Skeletal muscle cell (primary cell): Measurements from ENCODE around the gene WWOX.
"Not testable (repeated sequence)": the region's sequence is repeated elsewhere in the genome, so short reads cannot be mapped to it uniquely, and the experiment has no call there.

ENCODE experiments used
- DNase-seq: peaks from one replicate; pipeline ENCODE4 v3.0.0-alpha.2; 2010; ENCODE audit warnings: low read depth
- H3K4me3 ChIP-seq: 2 replicates; pipeline ENCODE4 v1.5.1; 2011; ENCODE audit warnings: low read depth, mild to moderate bottlenecking, control low read depth, low read length, moderate library complexity

Gene WWOX

DNA sequence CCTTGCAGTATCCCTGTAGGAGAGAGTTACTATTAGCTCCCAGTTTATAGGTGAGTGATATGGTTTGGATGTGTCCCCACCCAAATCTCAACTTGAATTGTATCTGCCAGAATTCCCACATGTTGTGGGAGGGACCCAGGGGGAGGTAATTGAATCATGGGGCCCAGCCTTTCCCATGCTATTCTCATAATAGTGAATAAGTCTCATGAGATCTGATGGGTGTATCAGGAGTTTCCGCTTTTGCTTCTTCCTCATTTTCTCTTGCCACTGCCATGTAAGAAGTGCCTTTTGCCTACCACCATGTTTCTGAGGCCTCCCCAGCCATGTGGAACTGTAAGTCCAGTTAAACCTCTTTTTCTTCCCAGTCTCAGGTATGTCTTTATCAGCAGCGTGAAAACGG is 592.3 kb downstream of the WWOX start:
- not testable (repeated sequence) for DNase-seq, H3K4me3 ChIP-seq

DNA sequence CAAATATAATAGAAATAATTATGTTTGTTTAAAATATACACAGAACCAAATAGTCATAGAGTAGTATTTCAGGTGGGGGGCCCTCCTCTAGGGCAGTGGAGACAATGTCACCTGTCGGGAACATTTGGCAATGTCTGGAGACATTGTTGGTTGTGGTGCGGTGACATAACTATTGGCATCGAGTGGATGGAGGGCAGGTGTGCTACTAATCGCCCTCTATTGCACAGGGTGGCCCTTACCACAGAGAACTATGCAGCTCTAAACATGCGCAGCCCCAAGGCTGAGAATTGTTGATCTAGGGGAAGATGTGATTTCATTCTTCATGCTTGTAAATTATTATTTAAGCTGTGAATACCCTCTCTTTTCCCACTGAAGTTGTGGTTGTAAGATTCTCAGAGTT is 594.0 kb downstream of the WWOX start:
- H3K4me3 ChIP-seq = no peak overlapping the region
- no peak for DNase-seq

DNA sequence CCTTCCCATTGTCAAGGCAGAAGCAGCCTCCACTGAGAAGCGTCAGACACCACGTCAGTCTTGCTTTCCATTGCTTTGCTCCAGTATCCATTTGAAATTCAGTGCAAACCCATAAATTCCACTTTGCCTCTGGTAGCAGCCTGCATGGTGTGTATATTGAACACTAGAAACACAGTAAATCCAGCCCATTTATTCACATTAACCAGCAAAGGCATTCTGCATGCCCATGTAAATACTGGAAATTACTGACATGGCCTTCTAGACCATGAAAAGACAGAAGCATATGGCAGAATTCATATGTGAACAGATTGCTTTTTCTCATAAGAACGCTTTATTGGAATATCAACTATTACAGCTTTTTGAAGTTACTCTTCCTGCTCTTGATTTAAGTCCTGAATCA is 595.0 kb downstream of the WWOX start:
- H3K4me3 ChIP-seq = no peak overlapping the region
- DNase-seq = no peak

DNA sequence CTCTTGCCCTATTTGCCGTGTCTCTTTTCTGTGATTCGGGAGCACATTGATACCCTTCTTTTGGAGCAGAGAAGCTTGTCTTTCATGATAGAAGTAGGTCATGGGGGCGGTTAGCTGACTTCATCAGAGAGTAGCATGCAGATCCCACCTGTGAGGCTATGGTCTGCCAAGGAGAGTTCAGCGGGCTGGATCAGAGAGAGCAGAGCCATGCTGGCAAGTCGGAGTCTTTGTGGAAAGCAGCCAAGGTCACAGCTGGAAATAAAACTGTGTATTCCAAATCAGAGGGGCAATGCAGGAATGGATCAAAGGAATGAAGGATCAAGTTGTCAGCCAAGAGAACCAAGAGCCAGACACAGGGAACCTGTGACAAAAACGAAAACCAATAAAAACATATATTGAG is 595.9 kb downstream of the WWOX start:
- no peak overlapping the region for H3K4me3 ChIP-seq
- no peak for DNase-seq

DNA sequence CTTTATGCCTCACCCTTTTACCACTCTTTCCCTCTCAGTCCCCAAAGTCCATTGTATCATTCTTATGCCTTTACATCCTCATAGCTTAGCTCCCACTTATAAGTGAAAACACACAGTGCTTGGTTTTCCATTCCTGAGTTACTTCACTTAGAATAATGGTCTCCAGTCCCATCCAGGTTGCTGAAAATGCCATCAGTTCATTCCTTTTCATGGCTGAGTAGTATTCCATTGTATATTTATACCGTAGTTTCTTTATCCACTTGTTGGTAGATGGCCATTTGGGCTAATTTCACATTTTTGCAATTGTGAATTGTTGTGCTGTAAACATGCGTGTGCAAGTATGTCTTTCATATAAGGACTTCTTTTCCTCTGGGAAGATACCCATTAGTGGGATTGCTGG is 597.3 kb downstream of the WWOX start:
- no peak for DNase-seq

DNA sequence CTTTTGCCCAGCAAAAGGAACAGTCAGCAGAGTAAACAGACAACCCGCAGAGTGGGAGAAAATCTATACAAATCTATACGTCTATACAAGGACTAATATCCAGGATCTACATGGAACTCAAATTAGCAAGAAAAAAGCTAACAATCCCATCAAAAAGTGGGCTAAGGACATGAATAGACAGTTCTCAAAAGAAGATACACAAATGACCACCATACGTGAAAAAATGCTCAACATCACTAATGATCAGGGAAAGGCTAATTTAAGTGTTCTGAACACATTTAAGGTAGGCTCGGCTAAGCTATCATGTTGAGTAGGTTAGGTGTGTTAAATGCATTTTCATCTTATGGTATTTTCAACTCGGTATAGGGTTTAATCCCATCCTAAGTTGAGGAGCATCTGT is 598.0 kb downstream of the WWOX start:
- DNase-seq = no peak
- H3K4me3 ChIP-seq = no peak overlapping the region

More for the DNA sequence above, 597.3 kb downstream of the WWOX start:
- H3K4me3 ChIP-seq = no peak overlapping the region

DNA sequence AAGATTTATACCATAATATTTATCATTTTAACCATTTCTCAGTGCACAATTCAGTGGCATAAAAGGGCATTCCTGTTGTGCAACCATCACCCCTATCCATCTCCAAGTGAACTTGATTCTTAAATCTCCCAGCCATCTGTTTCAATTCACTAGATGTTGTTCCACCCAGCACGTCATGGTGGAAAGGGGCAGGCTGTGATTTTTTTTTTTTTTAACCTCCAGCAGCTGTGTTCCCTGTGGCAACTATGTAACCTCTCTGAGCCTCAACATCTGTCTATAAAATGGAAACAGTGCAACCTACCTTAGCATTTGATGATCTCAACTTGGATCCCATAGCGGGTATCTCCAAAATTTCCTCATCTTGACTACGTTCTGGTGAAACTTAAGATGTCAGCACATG is 604.5 kb downstream of the WWOX start:
- DNase-seq = no peak
- no peak overlapping the region for H3K4me3 ChIP-seq

DNA sequence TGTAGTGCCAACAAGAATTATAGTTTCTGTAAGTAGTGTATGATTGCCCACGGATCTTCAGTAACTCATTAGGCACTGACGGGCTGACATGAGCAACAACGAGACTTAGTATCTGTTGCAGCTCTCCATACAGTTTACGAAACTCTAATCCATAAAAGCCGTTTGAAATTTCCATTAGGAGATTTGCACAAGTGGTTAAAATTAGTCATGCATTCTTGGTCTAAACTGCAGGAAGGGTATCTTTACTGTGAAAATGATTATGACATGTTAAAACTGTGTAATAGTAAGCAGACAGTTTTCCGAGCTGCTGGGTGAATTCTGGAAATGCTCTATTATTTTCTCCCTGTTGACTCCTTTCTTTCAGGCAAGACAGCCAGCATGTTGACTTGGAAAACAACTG is 605.0 kb downstream of the WWOX start:
- no peak overlapping the region for H3K4me3 ChIP-seq

DNA sequence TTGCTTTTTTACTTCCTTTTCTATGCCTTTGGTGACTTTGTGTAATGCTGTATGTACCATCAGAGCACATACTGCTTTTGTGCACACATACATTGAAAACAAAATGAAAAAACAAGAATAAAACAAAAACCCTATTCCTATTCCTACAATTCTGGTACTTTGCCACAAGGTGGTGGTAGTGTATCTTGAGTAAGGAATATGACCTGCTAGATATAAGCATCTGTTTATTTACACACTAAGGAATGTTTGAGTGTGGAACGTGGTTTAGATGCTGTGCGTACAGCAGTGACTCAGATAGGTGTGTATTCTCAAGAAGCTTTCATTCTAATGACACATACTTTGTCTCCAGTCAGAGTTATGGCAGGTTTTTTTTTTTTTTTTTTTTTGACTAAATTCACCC is 606.2 kb downstream of the WWOX start:
- H3K4me3 ChIP-seq = no peak overlapping the region
- no peak for DNase-seq

More for the DNA sequence above, 605.0 kb downstream of the WWOX start:
- DNase-seq = no peak

DNA sequence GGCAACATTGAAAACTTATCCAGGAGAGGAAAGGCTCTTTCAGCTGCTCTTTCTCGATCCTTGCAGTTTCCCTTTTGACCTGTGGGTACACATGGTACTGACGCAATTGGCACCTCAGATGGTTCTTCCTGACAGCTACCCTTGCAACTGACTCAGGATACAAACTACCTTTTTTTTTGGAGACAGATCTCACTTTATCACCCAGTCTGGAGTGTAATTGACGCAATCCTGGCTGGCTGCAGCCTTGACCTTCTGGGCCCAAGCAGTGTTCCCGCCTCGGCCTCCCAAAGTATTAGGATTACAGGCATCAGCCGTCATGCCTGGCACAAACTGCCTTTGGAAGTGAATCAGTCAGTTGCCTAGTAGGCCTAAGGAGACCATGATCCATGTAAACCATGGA is 607.2 kb downstream of the WWOX start:
- no peak for DNase-seq

DNA sequence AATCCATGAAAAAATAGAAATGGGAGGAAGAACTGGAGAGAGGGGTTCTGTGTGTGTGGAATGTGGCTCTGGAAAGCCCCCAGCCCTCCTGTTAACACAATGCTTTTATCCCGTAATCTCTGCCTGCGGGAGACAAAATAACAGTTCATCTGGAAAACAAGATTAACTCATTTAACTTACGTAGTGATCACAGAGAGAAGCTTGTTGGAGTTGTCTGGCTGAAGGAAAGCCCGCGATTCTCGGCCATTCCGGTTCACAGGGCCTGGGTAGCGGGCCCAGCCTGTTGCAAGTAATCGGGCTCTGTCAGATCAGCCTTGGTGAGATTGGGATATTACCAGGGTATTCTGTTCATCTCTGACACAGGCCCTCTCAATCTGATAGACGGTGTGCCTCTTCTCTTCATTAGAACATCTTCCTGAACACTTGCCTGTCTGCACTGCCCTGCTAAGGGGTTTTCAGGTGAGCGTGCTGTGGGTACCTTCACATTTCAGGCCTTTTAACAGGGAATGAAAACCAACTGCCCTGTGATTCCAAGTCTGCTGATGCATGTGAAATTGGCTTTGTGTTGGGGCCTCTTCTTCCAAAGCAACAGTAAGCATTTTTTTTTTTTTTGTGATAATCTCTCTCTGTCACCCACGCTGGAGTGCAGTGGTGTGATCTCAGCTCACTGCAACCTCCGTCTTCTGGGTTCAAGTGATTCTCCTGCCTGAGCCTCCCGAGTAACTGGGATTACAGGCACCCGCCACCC is 609.9 kb downstream of the WWOX start:
- no peak overlapping the region for H3K4me3 ChIP-seq
- DNase-seq = no peak

More for the DNA sequence above, 607.2 kb downstream of the WWOX start:
- H3K4me3 ChIP-seq = no peak overlapping the region

DNA sequence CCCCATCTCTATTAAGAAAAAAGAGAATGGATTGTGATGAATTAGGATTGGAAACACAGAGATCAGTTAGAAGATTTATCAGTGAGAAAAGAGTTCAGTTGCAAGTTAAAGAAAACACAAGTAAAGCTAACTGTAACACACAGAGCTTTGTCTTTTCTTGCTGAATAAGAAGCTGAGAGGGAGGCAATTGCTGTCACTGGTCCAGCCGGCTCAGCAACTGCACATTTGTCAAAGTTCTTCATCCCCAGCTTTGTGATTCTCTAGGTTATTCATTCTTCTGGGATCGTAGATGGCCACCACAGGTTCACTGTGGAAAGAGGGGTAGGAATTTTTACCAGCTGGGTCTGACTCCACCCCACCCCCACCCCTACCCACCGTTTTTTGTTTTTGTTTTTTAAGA is 615.7 kb downstream of the WWOX start:
- no peak for DNase-seq
- no peak overlapping the region for H3K4me3 ChIP-seq

DNA sequence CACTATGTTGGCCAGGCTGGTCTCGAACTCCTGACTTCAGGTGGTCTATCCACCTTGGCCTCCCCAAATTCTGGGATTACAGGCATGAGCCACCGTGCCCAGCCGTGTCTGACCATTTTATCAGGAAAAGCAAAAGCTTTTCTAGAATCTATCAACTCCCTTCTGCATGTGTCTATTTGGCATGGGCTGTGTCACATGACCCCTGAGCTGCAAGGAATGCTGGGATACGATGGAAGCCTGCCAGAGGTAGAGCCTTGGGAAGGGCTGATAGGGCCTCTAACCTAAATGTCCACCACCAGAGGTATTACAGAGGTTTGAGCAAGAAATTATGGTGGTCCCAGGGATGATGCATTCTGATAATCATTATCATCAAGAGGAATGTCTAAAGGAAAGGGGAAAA is 616.2 kb downstream of the WWOX start:
- H3K4me3 ChIP-seq = no peak overlapping the region
- no peak for DNase-seq

DNA sequence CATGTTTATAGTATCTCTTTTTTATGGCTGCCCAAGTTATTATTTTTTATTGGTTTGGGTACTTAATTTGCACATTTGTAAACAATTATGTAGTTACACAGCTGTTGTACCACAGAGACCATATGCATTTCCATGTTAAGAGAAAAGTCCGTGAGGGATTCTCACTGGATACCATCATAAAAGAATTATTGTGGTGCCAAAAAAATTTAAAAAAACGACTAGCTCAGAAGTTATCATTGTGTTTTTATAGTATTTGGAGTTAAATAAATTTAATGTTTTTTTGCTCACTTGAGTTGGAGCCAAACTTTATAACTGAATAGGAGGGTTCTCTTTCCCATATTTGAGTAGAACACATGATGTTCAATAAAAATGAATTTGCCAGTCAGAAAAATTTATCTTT is 618.7 kb downstream of the WWOX start:
- H3K4me3 ChIP-seq = no peak overlapping the region
- DNase-seq = no peak

DNA sequence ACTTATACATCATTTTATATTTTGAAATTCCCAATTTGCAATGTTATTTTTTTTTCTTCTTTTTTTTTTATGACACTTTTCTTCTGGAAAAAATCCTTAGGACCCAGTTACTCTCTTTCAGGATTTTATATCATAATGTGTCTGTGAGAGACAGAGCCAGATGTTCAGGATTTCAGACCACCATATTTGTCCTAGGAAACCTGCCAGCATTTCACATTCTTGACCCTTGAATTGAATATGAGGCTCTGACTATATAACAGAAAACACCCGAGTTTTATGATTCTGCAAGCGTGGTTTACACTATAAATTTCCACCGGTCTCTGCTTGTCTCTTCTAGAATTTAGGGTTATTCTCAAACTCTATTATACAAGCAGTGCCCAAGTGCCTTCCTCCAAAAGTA is 621.0 kb downstream of the WWOX start:
- H3K4me3 ChIP-seq = no peak overlapping the region
- DNase-seq = peak; percentile 3

DNA sequence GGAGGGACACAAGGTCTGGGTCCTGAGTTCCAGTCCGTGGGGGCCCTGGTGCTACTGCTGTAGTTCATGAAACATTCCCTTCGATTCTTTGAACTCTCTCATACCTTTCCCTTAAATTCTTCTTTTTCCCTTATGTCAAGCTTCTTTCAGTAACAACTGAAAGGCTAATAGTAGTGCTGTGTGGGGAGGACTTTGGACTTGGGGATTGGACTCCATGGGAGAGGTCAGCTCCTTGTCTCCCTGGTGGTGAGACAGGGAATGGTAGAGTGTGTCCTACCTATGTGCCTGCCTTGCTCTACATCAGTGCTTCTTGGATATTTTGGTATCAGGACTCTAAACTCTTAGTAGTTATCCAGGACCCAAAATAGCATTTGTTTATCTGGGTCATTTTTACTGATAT is 628.1 kb downstream of the WWOX start:
- no peak for DNase-seq
- H3K4me3 ChIP-seq = no peak overlapping the region

DNA sequence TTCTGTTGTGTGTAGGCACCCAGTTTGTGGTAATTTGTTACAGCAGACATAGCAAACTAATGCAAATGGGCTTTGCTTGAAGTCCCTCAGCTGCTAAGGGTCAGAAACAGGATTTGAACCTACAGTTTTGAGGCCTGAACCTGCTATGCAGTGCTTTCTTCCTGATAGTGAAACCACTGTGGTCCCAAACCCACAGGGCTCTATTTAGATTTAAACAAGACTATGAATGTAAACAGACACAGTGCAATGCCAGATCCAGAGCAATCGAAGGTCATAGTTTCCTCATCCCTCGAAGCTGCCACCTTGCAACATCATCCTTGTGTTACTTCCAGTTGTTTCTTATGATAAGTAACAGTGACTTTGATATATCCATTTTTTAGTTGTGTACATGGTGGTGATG is 630.2 kb downstream of the WWOX start:
- no peak for DNase-seq

DNA sequence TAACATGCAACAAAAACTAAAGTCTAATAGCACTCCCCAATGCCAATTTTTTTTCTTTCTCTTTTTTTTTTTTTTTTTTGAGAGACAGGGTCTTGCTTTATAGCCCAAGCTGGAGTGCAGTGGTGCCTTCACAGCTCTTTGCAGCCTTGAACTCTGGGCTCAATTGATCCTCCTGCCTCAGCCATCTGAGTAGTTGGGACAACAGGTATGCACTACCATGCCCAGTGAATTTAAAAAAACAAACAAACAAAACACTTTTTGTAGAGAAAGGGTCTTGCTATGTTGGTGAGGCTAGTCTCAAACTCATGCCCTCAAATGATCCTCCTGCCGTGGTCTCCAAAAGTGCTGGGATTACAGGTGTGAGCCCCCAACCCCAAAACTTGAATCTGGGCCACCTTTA is 632.3 kb downstream of the WWOX start:
- no peak for DNase-seq
- no peak overlapping the region for H3K4me3 ChIP-seq

More for the DNA sequence above, 630.2 kb downstream of the WWOX start:
- no peak overlapping the region for H3K4me3 ChIP-seq

DNA sequence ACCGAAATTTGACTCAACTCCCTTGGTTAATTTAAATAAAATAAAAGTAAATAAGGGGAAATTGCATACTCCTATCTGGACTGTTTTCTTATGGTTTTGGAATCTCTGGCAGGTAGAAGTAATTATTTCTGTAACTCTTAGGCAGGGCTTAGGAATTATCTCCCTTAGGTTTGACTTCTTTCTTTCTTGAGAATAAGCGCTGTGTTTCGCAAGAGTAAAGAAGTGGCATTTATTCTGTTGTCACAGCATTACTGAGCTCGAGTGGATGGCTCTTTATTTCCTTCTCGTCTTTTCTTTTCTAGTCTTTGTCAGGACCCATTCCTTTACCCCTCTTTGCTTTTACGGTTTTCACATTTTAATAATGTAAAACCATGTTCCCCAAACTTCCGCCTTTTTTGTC is 633.2 kb downstream of the WWOX start:
- H3K4me3 ChIP-seq = no peak overlapping the region
- DNase-seq = no peak

DNA sequence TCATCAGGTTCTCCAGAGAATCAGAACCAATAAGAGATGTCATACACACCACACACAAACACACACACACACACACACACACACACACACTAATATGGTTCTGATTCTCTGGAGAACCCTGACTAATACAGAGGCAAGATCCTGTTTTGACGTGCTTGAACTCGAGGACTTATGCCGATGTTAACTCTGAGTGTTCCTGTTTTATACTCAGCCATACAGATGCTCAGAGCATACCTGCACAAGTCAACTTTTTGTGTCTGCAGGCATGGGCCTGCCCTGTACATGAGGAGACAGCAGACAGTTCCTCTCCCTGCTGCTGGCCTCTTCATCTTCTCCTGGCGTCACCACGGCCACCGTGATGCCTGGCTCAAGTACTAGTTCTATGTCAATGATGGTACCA is 635.9 kb downstream of the WWOX start:
- DNase-seq = no peak

DNA sequence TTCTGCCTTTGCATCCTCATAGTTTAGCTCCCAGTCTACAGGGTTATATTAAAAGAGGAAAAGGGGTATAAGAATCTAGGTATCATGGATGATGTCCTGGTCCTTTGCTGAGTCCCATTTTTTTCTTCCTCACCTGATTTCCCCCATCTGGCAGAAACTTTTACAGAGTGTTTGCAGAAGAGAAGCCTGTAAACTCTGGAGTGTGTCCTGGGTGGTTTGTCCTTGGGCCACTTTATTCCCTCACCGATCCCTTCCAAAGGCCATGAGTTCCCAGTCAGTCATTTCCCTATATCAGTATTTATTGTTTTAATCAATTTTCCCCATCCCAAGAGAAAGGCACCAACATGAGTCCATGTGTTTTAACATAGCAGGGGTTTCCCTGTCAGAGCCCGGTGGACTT is 638.2 kb downstream of the WWOX start:
- DNase-seq = no peak
- H3K4me3 ChIP-seq = no peak overlapping the region

More for the DNA sequence above, 635.9 kb downstream of the WWOX start:
- H3K4me3 ChIP-seq = no peak overlapping the region

DNA sequence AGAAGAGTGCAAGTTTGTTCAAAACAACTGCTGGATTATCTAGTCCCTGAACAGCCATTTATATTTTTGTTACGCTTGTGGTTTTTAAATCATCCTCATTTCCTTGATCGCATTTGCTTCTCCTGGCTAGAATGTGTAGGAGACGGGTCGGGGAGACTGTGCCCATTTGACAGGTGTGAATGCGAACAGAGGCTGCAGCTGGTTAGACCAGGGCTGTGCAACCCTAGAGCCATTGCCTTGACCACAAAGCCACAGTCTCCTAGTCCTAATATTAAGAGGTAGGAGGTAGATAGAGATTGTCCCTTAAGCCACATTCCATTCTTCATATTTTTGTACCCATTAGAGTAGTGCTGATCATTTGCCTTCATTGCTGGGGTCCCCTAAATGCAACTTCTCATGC is 639.1 kb downstream of the WWOX start:
- no peak overlapping the region for H3K4me3 ChIP-seq
- DNase-seq = no peak
